ENCODE data around the gene TXN.
A peak's percentile ranks its signal among the peaks of the same experiment; 100 is the strongest.

TXN gene

DNA sequence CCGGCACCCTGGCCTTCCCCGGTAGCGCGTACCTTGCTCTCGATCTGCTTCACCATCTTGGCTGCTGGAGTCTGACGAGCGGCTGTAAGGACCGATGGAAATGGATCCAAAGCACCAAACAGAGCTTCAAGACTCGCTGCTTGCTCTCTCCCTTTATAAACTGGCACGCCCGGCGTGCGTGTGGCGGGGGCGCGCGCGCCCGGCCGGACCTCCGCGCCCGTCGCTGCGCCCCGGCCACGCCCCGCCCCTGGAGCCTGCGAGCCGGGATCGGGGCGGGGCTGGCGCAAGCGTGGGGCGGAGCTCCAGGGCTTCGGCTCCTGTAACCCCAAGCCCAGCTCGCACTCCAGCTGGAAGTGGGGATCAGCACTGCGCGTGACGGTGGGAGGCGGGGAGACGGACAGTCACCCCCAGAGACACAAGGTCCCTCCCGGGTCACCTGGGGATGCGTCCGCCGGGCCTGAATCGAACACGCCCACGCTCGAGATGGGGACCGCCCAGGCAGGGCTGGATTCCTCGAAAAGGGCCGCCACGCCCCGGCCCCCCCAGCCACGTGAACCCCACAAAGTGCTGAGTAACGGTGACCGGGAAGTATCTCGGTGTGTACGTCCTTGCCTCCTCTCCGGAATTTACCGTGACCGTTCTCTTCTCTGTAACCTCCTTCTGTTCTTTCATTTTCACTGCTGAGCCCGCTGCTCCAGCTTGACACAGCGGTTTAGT, at the start of gene TXN:
TSS of gene TXN (minus strand) at position 128 of the 717 bp plus-strand sequence. CDS start at position 56, 72 bp downstream.
- peak; percentile 77 for DNase-seq (ENCODE audit: low read depth)

DNA sequence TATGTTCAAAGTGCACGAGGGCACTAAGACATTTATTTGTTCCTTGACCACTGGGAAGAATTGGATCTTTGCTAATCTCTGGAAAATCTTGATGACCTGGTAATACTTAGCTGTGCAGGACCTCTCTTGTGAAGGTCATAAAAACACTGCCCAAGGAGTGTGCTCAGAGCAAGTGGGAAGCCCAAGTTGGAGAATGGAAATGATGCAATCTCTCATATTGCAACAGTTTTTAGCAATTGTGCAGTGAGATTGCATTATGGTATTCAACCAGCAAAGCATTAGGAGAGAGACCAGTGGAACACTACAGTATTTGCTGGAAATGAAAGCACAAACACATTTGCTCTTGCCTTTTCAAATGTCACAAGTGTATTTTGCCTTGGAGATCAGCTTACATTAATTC, 46.8 kb upstream of the TXN start:
- DNase-seq (ENCODE audit: low read depth), result no peak

- no peak for DNase-seq (ENCODE audit: low read depth)
Observed at GRCh38 chr9:110298043-110298605, 41.8 kb upstream of the TXN start.

GRCh38 chr9:110293248-110293647, 36.9 kb upstream of the TXN start:
- DNase-seq (ENCODE audit: low read depth), result no peak

- no peak for DNase-seq (ENCODE audit: low read depth)
Observed at GRCh38 chr9:110291921-110292557, 35.7 kb upstream of the TXN start.

- DNase-seq (ENCODE audit: low read depth), result no peak
Observed at GRCh38 chr9:110290001-110290400, 33.7 kb upstream of the TXN start.

DNA sequence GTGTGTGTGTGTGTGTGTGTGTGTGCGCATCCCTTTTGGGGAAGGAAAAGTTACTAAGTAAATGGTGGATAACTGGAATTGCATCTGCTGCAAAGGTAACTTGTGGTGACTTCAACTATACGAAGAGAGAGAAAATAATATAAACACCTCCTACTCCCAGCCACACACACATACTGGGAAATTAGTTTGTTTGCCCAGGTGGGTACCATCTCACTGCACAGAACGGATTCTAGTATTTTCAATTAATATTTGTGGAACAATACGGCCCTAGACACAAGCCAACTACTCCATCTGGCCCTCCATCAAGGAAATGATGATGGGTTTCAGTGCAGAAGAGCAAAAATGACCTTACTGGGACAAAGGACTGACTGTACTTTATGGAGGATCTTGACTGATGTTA, 32.2 kb upstream of the TXN start:
- no peak for DNase-seq (ENCODE audit: low read depth)

DNA sequence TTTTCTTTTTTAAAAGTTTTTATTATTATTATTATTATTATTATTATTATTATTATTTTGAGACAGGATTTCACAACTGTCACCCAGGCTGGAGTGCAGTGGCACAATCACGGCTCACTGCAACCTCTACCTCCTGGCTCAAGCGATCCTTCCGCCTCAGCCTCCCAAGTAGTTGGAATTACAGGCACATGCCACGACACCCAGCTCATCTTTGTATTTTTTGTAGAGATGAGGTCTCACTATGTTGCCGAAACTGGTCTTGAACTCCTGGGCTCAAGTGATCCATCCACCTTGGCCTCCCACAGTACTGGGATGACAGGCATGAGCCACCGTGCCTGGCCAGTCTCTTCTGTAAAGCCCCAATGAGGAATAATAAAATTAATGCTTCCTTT, 31.0 kb upstream of the TXN start:
- DNase-seq (ENCODE audit: low read depth), result no peak

DNA sequence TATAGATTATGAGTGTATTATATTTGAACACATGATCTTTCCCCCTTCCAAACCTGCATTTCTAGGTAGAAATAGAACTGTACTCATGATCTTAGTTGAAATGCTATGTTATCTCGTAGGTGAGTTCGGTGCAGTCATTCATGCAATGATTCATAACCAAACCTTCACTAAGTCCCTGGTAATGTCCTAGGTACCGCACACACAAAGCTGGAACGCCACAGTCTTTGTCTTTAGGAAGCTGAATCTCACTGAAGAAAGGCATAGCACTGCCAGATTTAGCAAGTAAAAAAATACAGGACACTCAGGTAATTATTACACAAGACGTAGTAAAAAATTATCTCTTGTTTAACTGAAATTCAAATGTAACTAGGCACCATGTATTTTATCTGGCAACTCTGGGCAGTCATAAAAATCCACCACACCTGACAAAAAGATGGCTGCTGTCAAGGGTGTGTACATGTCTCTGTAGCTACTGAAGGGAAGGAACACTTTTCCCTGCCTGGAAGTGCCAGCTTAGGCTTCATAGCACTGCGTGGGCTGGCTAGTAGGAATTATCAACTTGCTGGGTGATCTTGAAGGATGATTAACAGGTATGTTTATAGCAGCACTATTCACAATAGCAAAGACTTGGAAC, 28.0 kb upstream of the TXN start:
- no peak for DNase-seq (ENCODE audit: low read depth)

DNA sequence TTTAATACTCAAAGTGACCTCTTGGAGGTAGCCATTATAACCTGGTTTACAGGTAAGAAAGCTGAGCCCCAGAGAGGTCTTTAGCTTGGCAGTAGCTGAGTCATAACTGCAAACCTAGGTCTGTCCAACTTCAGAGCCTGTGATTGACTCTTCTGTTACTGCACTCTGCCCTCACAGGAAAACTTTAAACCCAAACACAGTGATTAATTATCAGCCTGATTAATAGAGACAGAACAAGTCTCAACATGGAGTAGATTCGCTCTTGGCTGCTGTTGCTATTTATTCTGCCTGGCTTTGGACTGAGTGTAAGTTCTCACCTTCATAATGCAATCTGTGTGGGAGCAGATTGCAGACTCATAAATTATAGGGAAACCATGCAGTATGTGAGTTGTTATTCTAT, 27.4 kb upstream of the TXN start:
- no peak for DNase-seq (ENCODE audit: low read depth)

DNA sequence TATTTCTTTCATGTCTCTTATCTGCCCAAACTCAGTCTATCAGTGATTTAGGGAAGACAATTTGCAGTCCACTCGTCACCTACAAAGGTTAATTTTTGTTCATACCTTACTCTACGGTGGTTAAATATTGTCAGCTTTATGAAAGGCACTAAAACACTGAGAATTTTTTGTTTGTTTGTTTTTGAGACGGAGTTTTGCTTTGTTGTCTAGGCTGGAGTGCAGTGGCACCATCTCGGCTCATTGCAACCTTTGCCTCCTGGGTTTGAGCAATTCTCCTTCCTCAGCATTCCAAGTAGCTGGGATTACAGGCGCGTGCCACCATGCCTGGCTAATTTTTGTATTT, 26.4 kb upstream of the TXN start:
- no peak for DNase-seq (ENCODE audit: low read depth)

GRCh38 chr9:110282018-110282738, 25.9 kb upstream of the TXN start:
- no peak for DNase-seq (ENCODE audit: low read depth)

DNA sequence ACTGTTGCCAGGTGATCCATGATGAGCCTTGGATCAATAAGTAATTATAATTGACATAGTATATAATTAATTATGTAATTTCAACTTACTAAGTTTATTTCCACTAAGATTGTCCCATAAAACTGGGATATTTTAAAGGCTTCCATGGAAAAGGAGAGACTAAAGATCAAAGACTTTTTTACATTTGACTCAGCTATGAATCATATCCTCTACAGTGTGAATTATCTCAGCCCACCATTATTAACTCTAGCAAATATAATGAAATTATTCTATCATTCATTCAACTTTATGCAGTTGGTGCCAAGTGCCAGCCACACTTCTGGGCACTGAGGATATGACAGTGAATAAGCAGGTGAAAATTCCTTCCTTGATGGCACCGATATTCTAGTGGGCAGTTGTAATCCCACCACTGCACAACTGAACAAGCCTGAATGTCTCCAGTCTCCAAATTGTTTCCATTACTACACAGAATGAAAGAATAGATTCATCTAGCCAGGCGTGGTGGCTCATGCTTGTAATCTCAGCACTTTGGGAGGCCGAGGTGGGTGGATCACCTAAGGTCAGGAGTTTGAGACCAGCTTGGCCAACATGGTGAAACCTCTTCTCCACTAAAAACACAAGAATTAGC, 21.9 kb upstream of the TXN start:
- no peak for DNase-seq (ENCODE audit: low read depth)

GRCh38 chr9:110276781-110277180, 20.5 kb upstream of the TXN start:
- DNase-seq (ENCODE audit: low read depth), result no peak

GRCh38 chr9:110270211-110270995, 14.1 kb upstream of the TXN start:
- DNase-seq (ENCODE audit: low read depth), result no peak

DNA sequence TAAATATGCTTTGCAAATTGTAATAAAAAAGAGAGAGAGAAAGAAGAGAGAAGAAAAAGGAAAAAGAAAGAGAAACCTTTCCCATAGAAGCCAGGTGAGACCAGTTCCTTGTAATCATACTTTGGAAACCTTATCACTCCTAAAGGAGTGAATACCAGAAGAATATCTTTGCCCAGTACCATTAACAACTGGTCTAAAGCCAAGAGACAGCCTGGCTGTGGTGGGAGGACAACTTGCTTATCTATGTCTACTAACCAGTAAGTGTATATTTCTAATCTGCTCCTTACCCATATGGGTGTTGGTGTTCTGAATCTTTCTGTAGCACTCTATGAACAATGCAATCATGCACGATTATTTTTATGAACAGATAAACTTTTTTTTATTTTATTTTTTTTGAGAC, 10.5 kb upstream of the TXN start:
- no peak for DNase-seq (ENCODE audit: low read depth)

- DNase-seq (ENCODE audit: low read depth), result no peak
Observed at GRCh38 chr9:110261632-110262031, 5.3 kb upstream of the TXN start.

DNA sequence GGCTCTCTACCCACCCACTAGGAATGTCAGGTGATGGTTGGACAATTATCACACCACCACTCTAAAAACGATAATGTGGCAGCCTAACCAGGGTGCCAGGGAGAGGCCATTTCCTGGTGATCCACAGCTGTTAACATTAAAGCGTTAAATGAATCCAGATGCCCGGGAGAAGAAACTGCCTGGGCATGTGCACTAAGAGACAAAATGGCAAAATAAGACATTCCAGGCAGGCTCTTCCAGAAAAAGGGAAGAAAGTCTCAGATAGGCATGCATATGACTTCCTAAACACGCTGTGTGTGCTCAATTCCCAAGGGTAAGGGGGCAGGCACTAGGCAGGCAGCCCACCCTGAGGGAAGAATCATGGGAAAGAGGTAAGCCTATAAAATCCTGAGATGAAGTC, 4.6 kb upstream of the TXN start:
- DNase-seq (ENCODE audit: low read depth), result no peak

- DNase-seq (ENCODE audit: low read depth), result no peak
Observed at GRCh38 chr9:110259566-110259965, 3.3 kb upstream of the TXN start.

DNA sequence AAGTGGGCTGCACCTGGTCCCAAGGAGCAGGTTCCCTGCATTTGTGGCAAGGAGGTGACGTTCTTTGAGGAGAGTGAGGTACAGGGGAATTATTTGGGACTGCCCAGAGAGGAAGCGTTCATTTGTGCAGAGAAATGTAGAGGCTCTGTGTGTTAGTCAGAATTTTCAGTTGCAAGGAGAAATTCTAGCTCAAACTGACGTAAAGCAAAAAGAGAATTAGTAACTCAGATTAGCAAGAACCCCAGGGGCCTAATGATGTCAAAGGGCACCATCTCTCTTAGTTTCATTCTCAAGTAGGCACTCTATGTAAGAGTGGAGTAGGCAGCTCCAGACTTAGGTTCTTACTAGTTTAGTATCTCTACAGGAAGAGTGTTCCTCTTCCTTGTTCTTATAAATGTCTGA, 2.4 kb upstream of the TXN start:
- no peak for DNase-seq (ENCODE audit: low read depth)

DNA sequence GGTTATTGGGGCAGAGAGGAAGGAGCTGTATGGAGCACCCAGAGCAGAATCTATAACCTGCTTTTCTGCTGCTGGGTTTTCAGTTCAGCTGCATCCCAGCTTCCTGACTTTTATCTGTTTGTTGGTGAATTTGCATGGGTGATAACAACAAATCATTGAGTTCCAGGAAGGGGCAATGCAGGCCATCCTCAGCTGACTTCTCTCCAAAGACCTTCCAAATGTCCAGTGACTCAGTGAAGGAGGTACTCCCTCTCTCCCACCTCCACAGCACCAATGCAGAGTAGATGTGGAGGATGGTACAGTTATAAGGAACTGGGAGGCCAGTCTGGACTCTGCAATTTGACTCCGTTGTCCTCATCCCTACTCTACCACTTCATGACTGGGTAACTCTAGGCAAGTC, 1.6 kb upstream of the TXN start:
- DNase-seq (ENCODE audit: low read depth), result no peak

All from stimulated activated CD8-positive, alpha-beta memory T cell treated with anti-CD3 and anti-CD28 coated beads, Interleukin-12 subunit alpha, Interleukin-12 subunit beta, amount 100 ng/mL, for 4 hours (primary cell).